D341Med (cell line): ENCODE data around the gene ZNF529.

Source experiments
- DNase-seq: peaks from one replicate; pipeline ENCODE4 v3.0.0; 2012; ENCODE audit warnings: low spot score

ZNF529 gene

GRCh38 chr19:36514012-36514612 lies 59.0 kb downstream of the ZNF529 start:
- no peak for DNase-seq

GRCh38 chr19:36508325-36508724 lies 64.8 kb downstream of the ZNF529 start:
- no peak for DNase-seq

GRCh38 chr19:36501973-36502372 lies 71.1 kb downstream of the ZNF529 start:
- DNase-seq = no peak

GRCh38 chr19:36497001-36497400 lies 76.1 kb downstream of the ZNF529 start:
- no peak for DNase-seq
